Duodenal mucosa (tissue), 2 donors: ENCODE results near the gene CD27.
"Not testable (repeated sequence)": the region's sequence is repeated elsewhere in the genome, so short reads cannot be mapped to it uniquely, and the experiment has no call there.

Source experiments
- H3K27ac ChIP-seq: one replicate; pipeline ENCODE4 v1.7.0; 2013; ENCODE audit warnings: low read depth, low read length
- H3K27me3 ChIP-seq, 2 donors: one replicate each; pipeline ENCODE4 v1.7.0; 2013; ENCODE audit warnings: low read length in 2 of 2, control low read depth in 1 of 2; ENCODE audit not compliant: insufficient read depth in 2 of 2, control insufficient read depth in 1 of 2
- H3K36me3 ChIP-seq, 2 donors: one replicate each; pipeline ENCODE4 v1.7.0; 2013; ENCODE audit warnings: low read length in 2 of 2, control low read depth in 1 of 2; ENCODE audit not compliant: insufficient read depth in 2 of 2, control insufficient read depth in 1 of 2
- H3K4me1 ChIP-seq, 2 donors: one replicate each; pipeline ENCODE4 v1.7.0; 2013; ENCODE audit warnings: low read length in 2 of 2, control low read depth in 1 of 2; ENCODE audit not compliant: insufficient read depth in 2 of 2, control insufficient read depth in 1 of 2
- H3K4me3 ChIP-seq, 2 donors: one replicate each; pipeline ENCODE4 v1.7.0; 2013; ENCODE audit warnings: low read length in 2 of 2, low read depth in 1 of 2
- H3K9ac ChIP-seq, 2 donors: one replicate each; pipeline ENCODE4 v1.7.0; 2013; ENCODE audit warnings: low read length in 2 of 2, low read depth in 1 of 2
- H3K9me3 ChIP-seq, 2 donors: one replicate each; pipeline ENCODE4 v1.7.0; 2013; ENCODE audit warnings: low read length in 2 of 2, control low read depth in 1 of 2; ENCODE audit not compliant: control insufficient read depth in 1 of 2

Gene CD27

DNA sequence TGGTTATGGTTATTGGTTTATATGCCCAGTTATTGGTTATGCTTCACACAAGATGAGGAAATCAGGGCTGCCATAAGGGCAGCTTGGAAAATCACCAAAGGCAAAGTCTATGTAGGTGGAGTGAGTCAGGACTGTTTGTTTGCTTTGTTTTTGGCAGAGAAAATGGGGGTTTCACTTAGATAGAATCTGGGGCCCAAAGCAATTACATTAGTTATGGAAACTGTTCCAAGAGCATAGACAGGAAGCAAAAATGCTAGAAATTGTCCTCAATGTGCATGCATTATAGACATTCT lies 23.5 kb downstream of the CD27 start:
- H3K9me3 ChIP-seq: no peaks in the 10 kb centered on the region
- no peaks in the 10 kb centered on the region for H3K27me3 ChIP-seq
- H3K9ac ChIP-seq: peak overlapping the region in 1 of 2 donors; percentile 11
- peaks cover 34 to 38% of the 10 kb centered on the region in 2 donors for H3K4me1 ChIP-seq
- H3K36me3 ChIP-seq: peaks cover 8 to 32% of the 10 kb centered on the region in 2 donors
- H3K27ac ChIP-seq: no peak overlapping the region
- no peak overlapping the region for H3K4me3 ChIP-seq

DNA sequence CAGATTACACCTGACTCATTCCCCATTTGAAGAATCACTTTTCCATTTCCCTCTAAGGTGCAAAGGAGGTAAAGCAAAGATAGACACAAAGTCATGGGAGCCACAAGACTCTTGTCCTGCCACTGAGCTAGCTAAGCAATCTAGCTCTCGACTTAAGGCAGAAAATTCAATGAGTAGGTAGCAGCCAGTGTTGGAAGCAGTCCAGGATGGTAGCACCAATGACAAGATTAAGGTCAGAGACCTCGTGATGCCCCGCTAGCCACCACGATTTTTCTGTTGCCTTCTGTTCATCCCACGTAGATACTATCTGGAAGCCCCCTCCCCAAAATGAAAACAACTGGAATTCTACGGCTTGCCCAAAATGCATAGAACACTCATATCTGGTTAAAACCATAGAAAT lies 24.3 kb downstream of the CD27 start:
- H3K9ac ChIP-seq: peak overlapping the region in 1 of 2 donors; percentile 0
- no peak overlapping the region for H3K27ac ChIP-seq

DNA sequence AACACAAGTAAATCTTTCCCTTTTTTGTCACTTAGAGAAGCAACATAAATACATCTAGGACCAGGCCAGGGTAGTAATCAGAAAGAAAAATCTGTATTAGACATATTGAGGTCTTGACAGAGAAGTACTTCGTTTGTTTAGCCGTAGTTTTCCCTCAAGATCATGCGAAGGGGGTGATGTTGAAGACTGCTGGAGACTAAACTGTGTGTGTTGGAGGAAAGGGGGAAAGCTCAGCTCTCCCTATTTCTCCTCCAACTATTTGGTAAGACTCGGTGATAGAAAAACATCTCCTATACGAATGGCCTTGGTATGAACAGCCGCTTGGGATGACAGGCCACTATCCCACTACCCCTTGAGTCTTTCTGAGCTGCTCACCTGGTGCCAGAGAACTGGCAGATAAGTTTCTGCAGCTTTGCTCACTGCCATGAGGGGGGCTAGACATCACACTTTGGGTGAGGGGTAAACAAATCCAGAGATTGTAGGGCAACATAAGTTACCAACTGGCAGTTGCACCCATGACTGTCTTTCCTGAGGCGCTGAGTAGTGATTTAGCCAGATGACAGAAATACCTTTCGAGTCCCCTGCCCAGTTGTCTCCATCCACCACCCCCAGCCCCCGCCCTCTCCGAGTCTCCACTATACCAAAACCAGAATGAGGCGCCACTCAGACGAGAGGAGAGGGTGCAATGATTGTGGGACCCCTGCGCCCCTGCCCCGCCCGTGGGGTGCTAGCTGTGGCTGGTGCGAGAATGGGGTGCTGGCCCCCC lies 25.0 kb downstream of the CD27 start:
- H3K4me3 ChIP-seq: peak overlapping the region; percentile 85 to 88

More for the DNA sequence above, 24.3 kb downstream of the CD27 start:
- H3K36me3 ChIP-seq: peaks cover 0 to 23% of the 10 kb centered on the region in 2 donors
- H3K4me1 ChIP-seq: peaks cover 26 to 32% of the 10 kb centered on the region in 2 donors
- H3K4me3 ChIP-seq: peak overlapping the region; percentile 85 to 88
- no peaks in the 10 kb centered on the region for H3K9me3 ChIP-seq
- H3K27me3 ChIP-seq: no peaks in the 10 kb centered on the region

DNA sequence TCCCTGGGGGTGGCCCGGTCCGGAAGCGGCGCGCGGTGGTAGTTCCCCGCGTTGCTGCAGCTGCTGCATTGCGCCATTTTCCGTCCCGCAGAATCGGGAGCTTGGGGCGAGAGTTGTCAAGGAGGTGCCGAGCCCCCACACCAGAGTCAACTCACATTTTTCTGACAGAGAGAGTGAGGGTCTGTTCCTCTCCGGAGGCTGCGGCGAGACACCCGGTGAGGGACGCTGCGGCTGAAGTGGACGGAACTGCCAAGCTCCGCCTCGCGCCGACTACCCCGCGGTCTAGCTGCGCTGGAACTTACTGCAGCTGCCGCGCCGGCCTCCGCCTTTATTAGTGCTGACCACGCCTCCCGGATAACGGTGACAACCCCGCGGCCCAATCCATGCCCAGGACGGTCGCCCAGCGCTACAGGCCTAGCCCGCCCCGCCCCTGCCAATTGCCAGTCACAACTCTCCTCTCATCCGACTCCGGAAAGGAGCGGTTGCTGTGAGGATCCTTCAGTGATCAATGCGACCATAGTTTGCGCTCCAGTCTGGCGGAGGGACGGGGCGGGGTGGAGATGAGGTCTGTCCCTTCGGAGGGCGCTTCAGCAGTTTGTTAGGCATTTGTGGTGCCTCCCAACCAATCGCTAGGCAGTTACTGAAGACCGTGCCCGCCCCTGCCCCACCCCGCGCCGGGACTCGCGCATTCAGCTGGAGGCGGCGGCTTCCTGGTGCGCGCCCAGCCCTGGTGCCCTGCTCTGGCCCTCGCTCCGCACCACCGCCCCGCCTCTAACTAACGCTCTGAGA lies 25.8 kb downstream of the CD27 start, which contains the start of gene VAMP1:
Gene VAMP1 (minus strand): TSS at position 303 of the 789 bp plus-strand sequence. CDS start 146 bp downstream, at position 157.
- Histone ChIP-seq H3K4me1 (peaks cover 20 to 32% of the 10 kb centered on the region in 2 donors), H3K27ac (peak within 1 kb of the TSS; percentile 84), H3K4me3 (peak within 1 kb of the TSS; percentile 85 to 88), H3K27me3 (no peaks in the 10 kb centered on the region), H3K9ac (peak within 1 kb of the TSS; percentile 59 to 84), H3K36me3 (peaks cover 0 to 12% of the 10 kb centered on the region in 2 donors), H3K9me3 (no peaks in the 10 kb centered on the region)

More for the DNA sequence above, 25.0 kb downstream of the CD27 start:
- Histone ChIP-seq H3K4me1 (peaks cover 20 to 32% of the 10 kb centered on the region in 2 donors), H3K9ac (peak overlapping the region; percentile 59 to 84), H3K27ac (peak overlapping the region; percentile 84), H3K9me3 (no peaks in the 10 kb centered on the region), H3K27me3 (no peaks in the 10 kb centered on the region), H3K36me3 (peaks cover 0 to 16% of the 10 kb centered on the region in 2 donors)

DNA sequence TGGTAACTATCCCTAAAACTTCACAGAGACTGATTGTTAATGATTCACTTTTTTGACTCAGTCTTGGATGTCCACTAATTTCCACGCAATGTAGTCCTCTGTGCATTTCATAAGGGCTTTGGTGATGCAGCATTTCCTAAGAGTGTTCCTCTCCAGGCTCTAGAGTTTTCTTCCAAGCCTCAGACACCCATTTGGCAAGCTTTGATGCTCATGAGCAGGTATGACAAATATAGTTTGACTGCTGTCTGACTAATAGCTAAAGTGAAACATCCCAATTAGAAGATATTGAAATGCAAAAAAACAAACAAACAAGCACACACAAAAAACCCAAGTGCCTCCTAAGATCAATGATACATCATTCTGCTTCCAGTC lies 27.2 kb downstream of the CD27 start:
- no peak overlapping the region for H3K27ac ChIP-seq

DNA sequence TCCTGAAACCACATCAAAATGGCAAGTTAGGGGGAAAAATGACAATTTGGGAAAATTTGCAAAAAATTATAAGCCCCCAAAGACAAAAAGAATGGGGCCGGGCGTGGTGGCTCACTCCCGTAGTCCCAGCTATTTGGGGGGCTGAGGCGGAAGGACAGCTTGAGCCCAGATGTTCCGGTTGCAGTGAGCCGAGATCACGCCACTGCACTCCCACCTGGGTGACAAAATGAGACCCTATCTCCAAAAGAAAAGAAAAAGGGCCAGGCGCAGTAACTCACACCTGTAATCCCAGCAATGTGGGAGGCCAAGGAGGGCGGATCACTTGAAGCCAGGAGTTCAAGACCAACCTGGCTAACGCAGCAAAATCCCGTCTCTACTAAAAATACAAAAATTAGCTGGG lies 27.7 kb downstream of the CD27 start:
- Histone ChIP-seq H3K4me3 (no peak overlapping the region), H3K36me3 (no peaks in the 10 kb centered on the region), H3K27me3 (no peaks in the 10 kb centered on the region), H3K9me3 (no peaks in the 10 kb centered on the region), H3K4me1 (peaks cover 20 to 29% of the 10 kb centered on the region in 2 donors), H3K9ac (no peak overlapping the region), H3K27ac (no peak overlapping the region)

More for the DNA sequence above, 27.2 kb downstream of the CD27 start:
- H3K4me1 ChIP-seq: peaks cover 20 to 29% of the 10 kb centered on the region in 2 donors
- H3K9me3 ChIP-seq: no peaks in the 10 kb centered on the region
- no peaks in the 10 kb centered on the region for H3K27me3 ChIP-seq
- no peak overlapping the region for H3K4me3 ChIP-seq
- no peaks in the 10 kb centered on the region for H3K36me3 ChIP-seq
- H3K9ac ChIP-seq: no peak overlapping the region

DNA sequence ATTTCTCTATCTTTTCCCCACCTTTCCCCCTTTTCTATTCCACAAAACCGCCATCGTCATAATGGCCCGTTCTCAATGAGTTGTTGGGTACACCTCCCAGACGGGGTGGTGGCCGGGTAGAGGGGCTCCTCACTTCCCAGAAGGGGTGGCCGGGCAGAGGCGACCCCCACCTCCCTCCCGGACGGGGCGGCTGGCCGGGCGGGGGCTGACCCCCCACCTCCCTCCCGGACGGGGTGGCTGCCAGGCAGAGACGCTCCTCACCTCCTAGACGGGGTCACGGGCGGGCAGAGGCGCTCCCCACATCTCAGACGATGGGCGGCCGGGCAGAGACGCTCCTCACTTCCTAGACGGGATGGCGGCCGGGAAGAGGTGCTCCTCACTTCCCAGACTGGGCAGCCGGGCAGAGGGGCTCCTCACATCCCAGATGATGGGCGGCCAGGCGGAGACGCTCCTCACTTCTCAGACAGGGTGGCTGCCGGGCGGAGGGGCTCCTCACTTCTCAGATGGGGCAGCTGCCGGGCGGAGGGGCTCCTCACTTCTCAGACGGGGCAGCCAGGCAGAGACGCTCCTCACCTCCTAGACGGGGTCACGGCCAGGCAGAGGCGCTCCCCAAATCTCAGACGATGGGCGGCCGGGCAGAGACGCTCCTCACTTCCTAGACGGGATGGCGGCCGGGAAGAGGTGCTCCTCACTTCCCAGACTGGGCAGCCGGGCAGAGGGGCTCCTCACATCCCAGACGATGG lies 30.6 kb downstream of the CD27 start:
- not testable (repeated sequence) for H3K27ac ChIP-seq, H3K9ac ChIP-seq, H3K36me3 ChIP-seq, H3K27me3 ChIP-seq, H3K4me3 ChIP-seq, H3K9me3 ChIP-seq, H3K4me1 ChIP-seq

DNA sequence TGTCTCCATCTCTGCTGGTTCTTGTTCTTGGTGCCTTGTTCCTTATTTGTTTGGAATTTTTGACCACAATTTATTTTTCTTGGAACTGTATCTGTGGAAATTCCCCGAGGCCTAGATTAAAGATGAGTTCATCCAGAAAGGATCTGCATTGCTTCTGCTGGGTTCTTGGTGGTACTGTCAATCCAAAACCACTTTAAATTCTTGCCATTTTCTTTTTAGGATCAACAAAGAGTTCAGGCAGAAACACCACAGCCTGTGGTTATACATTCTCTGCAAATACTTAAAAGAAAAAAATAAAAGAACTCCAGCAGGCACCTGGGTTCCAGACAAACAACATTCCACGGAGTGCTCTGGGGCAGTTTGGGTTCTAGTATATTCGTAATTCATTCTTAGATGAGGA lies 31.7 kb downstream of the CD27 start:
- H3K27ac ChIP-seq: no peak overlapping the region
- H3K4me3 ChIP-seq: no peak overlapping the region
- no peaks in the 10 kb centered on the region for H3K36me3 ChIP-seq
- H3K9me3 ChIP-seq: no peaks in the 10 kb centered on the region
- no peaks in the 10 kb centered on the region for H3K4me1 ChIP-seq
- H3K9ac ChIP-seq: no peak overlapping the region
- H3K27me3 ChIP-seq: no peaks in the 10 kb centered on the region

DNA sequence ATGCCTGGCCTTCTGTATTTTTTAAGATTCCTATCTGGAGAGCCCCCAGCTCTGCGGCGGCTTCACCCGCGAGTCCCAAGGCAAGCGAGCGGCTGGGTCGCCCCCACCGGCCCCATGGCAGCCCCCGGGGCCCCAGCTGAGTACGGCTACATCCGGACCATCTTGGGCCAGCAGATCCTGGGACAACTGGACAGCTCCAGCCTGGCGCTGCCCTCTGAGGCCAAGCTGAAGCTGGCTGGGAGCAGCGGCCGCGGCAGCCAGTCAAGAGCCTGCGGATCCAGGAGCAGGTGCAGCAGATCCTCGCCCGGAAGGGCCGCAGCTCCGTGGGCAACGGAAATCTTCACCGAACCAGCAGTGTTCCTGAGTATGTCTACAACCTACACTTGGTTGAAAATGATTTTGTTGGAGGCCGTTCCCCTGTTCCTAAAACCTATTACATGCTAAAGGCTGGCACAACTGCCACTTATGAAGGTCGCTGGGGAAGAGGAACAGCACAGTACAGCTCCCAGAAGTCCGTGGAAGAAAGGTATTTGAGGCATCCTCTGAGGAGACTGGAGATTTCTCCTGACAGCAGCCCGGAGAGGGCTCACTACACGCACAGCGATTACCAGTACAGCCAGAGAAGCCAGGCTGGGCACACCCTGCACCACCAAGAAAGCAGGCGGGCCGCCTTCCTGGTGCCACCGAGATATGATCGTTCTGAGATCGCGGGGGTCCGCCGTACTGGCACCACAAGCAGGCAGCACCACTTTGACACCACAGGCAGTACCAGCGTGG lies 33.0 kb downstream of the CD27 start:
- not testable (repeated sequence) for H3K36me3 ChIP-seq, H3K4me1 ChIP-seq, H3K27me3 ChIP-seq, H3K9me3 ChIP-seq, H3K4me3 ChIP-seq, H3K9ac ChIP-seq, H3K27ac ChIP-seq
